NCI-H2029 treated with DMSO at 0.1 percent for 48 hours (cell line): ENCODE measurements around the gene AKAP3.

Source experiments
- DNase-seq: peaks from one replicate; lab custom pipeline; 2025; lab: John Stamatoyannopoulos, UW

Gene AKAP3

GRCh38 chr12:4595881-4596280 is 53.0 kb downstream of the AKAP3 start:
- DNase-seq: no peak

GRCh38 chr12:4591180-4591687 is 57.6 kb downstream of the AKAP3 start:
- no peak for DNase-seq

DNA sequence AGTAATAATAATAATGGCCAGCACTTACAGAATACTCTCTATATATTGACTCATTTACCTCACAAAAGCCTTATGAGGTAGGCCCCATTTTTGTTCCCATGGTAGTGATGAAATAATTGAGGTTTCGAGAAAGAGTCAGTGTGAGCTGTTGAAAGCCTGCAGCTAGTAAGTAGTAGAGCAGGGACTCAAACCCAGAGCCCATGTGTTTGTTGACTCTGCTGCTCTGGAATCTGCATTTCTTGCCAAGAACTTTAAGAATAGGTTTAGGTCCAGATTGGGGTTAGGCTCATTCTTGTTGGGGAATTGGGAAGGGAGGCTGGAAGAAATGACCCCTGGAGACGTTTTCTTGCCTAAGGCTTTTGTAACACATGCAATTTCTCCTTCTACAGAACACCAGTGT is 58.9 kb downstream of the AKAP3 start:
- no peak for DNase-seq

GRCh38 chr12:4588916-4589315 is 59.9 kb downstream of the AKAP3 start:
- no peak for DNase-seq

DNA sequence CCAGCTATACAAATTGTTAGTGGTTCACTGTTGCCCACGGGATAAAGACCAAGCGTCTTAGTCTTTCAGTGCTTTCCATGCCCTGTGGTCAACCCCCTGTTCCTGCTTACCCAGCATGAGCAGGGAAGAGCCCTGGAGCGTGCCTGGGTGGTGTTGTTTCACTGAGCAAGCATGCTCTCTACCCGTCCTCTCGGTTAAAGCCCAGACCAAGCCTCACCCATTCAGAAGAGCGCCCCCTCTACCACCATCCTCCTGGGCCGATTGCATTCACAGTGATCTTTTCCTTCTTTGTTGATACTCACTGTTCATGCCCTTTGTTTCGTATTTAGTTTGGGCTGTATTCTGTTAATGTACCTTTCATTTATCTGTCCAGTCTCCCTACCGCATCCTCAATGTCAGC is 61.7 kb downstream of the AKAP3 start:
- DNase-seq: no peak

- DNase-seq: no peak
These were observed 62.4 kb downstream of the AKAP3 start for GRCh38 chr12:4586500-4586899.

- DNase-seq: no peak
These were observed 64.0 kb downstream of the AKAP3 start for GRCh38 chr12:4584896-4585295.

GRCh38 chr12:4584281-4584680 is 64.6 kb downstream of the AKAP3 start:
- no peak for DNase-seq

DNA sequence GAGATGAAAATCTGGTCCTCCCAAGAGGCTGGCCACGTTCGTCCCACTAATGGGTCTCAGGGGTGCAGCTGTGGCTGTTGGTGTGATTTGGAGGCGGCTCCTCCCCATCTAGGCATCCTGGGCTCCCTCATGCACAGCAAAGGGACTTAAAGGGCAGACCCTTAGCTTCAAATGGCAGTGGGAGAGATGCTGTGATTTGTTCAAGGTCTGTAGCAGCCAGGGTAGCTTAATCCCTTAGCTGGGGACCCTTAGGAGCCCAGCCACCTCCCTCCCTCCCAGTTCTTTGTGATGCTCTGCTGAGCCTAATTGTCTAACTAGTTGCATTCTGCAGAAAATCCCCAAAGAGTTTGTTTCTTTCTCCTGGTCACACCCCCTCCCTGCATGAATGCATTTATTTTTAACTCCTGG is 68.6 kb downstream of the AKAP3 start:
- no peak for DNase-seq

DNA sequence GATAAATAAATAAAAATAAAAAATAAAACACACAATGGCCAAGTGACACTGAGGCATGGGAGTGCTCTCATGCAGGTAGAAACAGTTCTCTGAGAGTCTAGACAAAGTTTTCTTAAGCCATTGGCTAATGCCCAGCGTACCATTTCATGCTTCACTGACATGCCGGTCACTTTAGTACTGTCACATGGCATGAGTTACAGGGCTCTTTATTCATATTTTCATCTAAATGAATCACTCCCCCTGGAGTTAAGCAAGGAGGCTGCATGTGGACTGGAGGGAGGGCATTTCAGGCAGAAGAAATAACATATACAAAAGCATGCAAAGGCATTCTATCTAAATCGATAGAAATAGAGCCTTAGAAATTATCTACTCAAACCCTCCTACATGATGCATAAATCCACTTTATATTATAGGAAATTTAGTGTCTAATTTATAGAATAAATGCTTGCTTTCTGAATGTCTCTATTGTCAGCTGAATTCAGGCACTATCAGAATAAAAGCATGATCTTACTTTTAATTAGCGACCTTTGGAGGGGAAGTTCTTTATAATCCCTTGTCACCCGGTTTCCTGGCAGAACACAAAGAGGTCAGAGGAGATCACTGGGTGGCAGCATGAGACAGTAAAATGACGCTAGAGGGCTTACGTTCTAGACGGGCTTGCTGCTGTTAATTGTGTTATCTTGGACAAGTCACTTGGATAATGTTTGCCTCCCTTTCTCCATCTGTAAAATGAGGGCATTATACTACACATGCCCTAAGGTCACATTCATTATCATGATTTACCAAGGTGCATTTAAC is 69.3 kb downstream of the AKAP3 start:
- DNase-seq: no peak

- DNase-seq: no peak
These were observed 76.2 kb downstream of the AKAP3 start for GRCh38 chr12:4572680-4573079.

DNA sequence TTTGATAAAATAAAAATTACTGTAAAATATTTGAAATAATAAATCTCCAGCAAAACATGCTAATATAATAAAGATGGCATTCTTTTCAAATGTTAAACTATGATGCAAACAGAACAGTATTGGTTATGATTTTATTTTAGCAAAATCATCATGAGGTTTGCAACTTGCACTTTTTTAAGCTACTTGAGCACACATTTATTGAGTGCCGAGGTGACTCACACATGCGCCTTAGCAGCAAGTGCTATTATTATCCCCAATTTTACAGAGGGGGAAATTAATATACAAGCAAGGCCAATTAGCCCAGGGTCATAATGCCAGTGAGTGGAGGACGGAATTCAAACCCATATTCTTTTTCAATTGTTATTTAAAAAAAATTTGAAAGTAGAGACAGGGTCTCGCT is 79.6 kb downstream of the AKAP3 start:
- no peak for DNase-seq

- DNase-seq: no peak
These were observed 81.6 kb downstream of the AKAP3 start for GRCh38 chr12:4567073-4567881.

DNA sequence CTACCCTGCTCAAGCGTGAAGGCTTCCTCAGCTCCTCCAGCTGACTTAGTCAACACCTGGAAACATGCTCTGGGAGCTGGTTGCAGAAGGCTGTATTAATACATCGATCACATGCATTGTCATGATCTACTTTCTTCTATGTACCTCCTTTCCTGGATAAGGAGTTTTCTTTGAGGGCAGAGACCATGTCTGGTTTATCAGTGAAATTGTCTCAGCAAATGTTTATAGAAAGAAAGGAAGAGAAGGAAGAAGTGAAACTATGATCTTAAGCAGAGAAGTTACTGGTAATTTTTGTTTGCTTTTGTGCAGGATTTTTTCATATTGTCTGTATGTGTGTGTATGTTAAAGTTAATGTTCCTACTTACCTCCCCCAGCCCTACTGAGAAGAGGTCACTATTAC is 82.4 kb downstream of the AKAP3 start:
- DNase-seq: no peak
